Measurements from ENCODE around the gene SEC23IP.

DNA sequence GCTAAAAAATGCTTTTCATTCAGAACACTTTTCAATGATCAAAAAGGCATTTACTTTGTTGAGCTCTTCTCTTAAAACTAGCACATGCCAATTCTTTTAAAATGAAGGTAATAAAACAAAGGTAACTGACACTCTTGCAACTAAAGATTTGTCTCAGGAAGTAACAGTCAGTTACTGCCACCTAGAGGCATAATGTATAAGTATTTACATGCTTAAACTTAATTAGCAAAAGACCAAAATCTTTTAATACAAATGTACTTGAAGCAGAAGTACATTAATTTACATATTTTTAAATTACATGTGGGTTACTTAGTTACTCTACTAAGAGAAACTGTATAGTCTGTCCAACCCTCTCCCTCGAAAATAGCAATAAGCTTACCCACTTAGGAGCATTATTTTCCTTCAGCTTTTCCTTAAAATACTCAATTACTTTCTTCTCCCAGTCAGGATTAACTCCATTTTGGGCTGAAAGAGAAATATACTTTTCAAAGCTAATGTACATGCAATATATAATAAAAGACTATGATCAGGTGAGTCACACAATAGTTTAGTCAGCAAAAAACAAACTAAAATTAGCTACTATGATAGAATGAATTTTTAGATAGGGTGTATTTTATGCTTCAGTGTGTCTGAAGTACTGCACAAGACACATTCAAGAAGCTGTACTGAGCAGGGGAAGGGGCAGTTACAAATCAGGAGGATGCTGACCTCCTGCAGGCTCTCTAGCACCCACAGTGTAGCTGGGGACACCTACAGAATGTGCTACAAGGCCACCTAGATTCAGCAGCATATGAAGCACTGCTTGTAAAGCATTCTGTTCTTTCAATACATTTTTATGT, 32.9 kb upstream of the SEC23IP start:
- TF ChIP-seq POLR2A (IDR thresholded peaks at IDR 0.05; ENCODE audit: low read depth, low read length) (no peak), POLR2AphosphoS5 (IDR thresholded peaks at IDR 0.05; ENCODE audit: low read depth, low read length) (no peak), PAX5 (IDR thresholded peaks at IDR 0.05; ENCODE audit: insufficient read depth, low read length, severe bottlenecking) (no peak)

Data from GM12891 (cell line).